ENCODE data around the gene B3GALT6.

- no peak for TF ChIP-seq CEBPB (IDR thresholded peaks at IDR 0.05)
- no peak for TF ChIP-seq RAD21 (IDR thresholded peaks at IDR 0.05; ENCODE audit: low read depth)
- TF ChIP-seq USF1 (IDR thresholded peaks at IDR 0.05) = no peak
- no peak for TF ChIP-seq YY1 (IDR thresholded peaks at IDR 0.05; ENCODE audit: low read depth)
- TF ChIP-seq TAF1 (IDR thresholded peaks at IDR 0.05; ENCODE audit: low read depth) = no peak
- TF ChIP-seq REST (IDR thresholded peaks at IDR 0.05; ENCODE audit: low read depth) = no peak
- no peak for TF ChIP-seq NFIC (IDR thresholded peaks at IDR 0.05)
- no peak for TF ChIP-seq FOXM1 (IDR thresholded peaks at IDR 0.05; ENCODE audit: borderline replicate concordance, low read depth)
- TF ChIP-seq EP300 (IDR thresholded peaks at IDR 0.05; ENCODE audit: borderline replicate concordance) = no peak
- TF ChIP-seq TEAD4 (IDR thresholded peaks at IDR 0.05) = no peak
- no peak for TF ChIP-seq TCF12 (IDR thresholded peaks at IDR 0.05; ENCODE audit: low read depth)
- TF ChIP-seq CREB1 (IDR thresholded peaks at IDR 0.05; ENCODE audit: low read depth) = no peak
- no peak for TF ChIP-seq MAX (IDR thresholded peaks at IDR 0.05)
- no peak for TF ChIP-seq EGR1 (IDR thresholded peaks at IDR 0.05)
Observed at GRCh38 chr1:1253972-1254666, 22.1 kb downstream of the B3GALT6 start.
